ENCODE results near the gene KITLG.

Gene KITLG

DNA sequence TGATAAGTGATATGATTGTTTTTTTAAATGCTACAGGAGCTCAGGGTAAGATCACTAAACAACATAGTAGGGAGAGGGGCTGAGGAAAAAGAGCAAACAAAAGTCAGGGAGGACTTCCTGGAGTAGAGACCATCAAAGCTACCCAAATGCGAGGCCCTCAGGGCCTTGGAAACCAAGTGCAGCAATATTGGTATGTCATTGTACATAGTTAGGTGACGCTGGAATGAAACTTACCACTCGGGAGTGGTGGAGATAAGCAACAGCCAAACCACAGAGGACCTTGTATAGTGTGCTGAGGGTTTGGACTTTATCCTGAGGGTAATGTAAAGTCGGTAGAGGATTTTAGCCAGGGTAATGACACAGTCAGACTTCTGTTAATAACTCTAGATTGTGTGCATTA is 13.8 kb downstream of the KITLG start:
- no peak overlapping the region for H3K27ac ChIP-seq (ENCODE audit: low read depth, low read length)
- no peaks in the 10 kb centered on the region for H3K27me3 ChIP-seq (ENCODE audit: control insufficient read depth in 5 of 5, insufficient read depth in 4 of 5, low read length in 5 of 5)
- no peak overlapping the region for H3K9ac ChIP-seq (ENCODE audit: low read length in 5 of 5)
- H3K9me3 ChIP-seq (ENCODE audit: control insufficient read depth in 5 of 5, low read length in 5 of 5): no peaks in the 10 kb centered on the region
- peaks cover 0 to 5% (median 0%) of the 10 kb centered on the region in 5 donors for H3K4me1 ChIP-seq (ENCODE audit: control insufficient read depth in 5 of 5, insufficient read depth in 5 of 5, low read length in 5 of 5)
- no peak overlapping the region for H3K4me3 ChIP-seq (ENCODE audit: low read depth in 1 of 5, low read length in 5 of 5)
- H3K36me3 ChIP-seq (ENCODE audit: control insufficient read depth in 5 of 5, insufficient read depth in 5 of 5, low read length in 5 of 5): no peaks in the 10 kb centered on the region

- Histone ChIP-seq H3K27me3 (ENCODE audit: control insufficient read depth in 5 of 5, insufficient read depth in 4 of 5, low read length in 5 of 5) (no peaks in the 10 kb centered on the region), H3K36me3 (ENCODE audit: control insufficient read depth in 5 of 5, insufficient read depth in 5 of 5, low read length in 5 of 5) (no peaks in the 10 kb centered on the region), H3K9ac (ENCODE audit: low read length in 5 of 5) (no peak overlapping the region), H3K4me1 (ENCODE audit: control insufficient read depth in 5 of 5, insufficient read depth in 5 of 5, low read length in 5 of 5) (no peaks in the 10 kb centered on the region), H3K27ac (ENCODE audit: low read depth, low read length) (no peak overlapping the region), H3K4me3 (ENCODE audit: low read depth in 1 of 5, low read length in 5 of 5) (no peak overlapping the region), H3K9me3 (ENCODE audit: control insufficient read depth in 5 of 5, low read length in 5 of 5) (no peaks in the 10 kb centered on the region)
These were observed 17.3 kb downstream of the KITLG start for GRCh38 chr12:88562846-88563582.

DNA sequence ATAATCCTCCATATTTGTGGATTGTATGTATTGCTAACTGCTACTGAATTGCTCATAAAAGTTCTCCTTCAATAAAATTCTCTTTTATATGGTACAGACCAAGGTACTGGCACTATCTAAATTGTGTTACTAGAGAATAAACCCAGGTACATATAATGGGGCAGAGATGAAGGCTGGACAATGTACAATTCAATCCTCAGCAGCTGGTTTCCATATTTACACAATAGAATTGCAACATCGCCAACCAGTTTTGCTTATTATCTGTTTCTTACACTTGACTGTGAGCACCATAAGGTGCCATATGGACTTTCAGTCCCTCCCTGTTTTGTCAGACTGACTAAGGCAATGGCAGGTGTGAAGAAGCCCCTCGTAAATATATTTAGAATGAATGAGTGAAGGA is 18.1 kb downstream of the KITLG start:
- Histone ChIP-seq H3K9me3 (ENCODE audit: control insufficient read depth in 5 of 5, low read length in 5 of 5) (no peaks in the 10 kb centered on the region), H3K27ac (ENCODE audit: low read depth, low read length) (no peak overlapping the region), H3K36me3 (ENCODE audit: control insufficient read depth in 5 of 5, insufficient read depth in 5 of 5, low read length in 5 of 5) (no peaks in the 10 kb centered on the region), H3K4me3 (ENCODE audit: low read depth in 1 of 5, low read length in 5 of 5) (no peak overlapping the region), H3K9ac (ENCODE audit: low read length in 5 of 5) (no peak overlapping the region), H3K27me3 (ENCODE audit: control insufficient read depth in 5 of 5, insufficient read depth in 4 of 5, low read length in 5 of 5) (no peaks in the 10 kb centered on the region), H3K4me1 (ENCODE audit: control insufficient read depth in 5 of 5, insufficient read depth in 5 of 5, low read length in 5 of 5) (no peaks in the 10 kb centered on the region)

DNA sequence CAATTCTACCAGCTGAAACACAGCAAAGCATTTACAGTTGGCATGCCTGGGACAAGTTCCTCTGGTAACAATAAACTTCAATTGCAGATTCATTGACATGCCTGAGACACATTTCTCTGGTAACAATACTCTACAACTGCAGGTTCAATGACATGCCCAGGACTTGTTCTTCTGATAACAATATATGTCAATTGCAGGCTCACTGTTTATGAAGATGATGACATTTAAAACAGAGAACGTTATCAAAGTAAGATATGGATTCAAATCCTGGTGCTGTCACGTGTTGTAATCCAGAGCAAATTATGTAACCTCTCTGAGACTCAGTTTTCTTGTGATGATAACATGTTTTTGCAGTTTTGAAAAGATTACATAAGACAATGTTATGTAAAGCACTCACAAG is 20.5 kb downstream of the KITLG start:
- Histone ChIP-seq H3K36me3 (ENCODE audit: control insufficient read depth in 5 of 5, insufficient read depth in 5 of 5, low read length in 5 of 5) (no peaks in the 10 kb centered on the region), H3K27me3 (ENCODE audit: control insufficient read depth in 5 of 5, insufficient read depth in 4 of 5, low read length in 5 of 5) (no peaks in the 10 kb centered on the region), H3K27ac (ENCODE audit: low read depth, low read length) (no peak overlapping the region), H3K4me1 (ENCODE audit: control insufficient read depth in 5 of 5, insufficient read depth in 5 of 5, low read length in 5 of 5) (peaks cover 0 to 3% (median 0%) of the 10 kb centered on the region in 5 donors), H3K9ac (ENCODE audit: low read length in 5 of 5) (no peak overlapping the region), H3K4me3 (ENCODE audit: low read depth in 1 of 5, low read length in 5 of 5) (no peak overlapping the region), H3K9me3 (ENCODE audit: control insufficient read depth in 5 of 5, low read length in 5 of 5) (no peaks in the 10 kb centered on the region)

DNA sequence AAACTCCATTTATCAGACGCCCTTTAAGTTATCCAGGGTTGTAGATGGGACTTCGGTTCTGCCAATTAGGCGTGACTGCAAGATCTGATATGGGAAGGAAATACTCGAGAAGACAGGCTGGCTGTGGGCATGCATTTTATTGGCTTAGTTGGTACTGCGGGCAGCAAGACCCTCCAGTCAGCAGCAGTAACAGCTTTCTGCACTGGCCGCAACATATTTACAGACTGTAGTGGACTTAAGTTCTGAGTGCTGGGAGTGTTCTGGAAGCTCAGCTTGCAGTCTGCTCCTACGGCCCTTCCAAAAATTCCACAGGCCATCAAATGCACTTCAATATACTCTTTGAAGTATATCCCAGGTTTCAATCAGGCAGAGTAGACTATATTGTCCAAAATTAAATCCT is 21.1 kb downstream of the KITLG start:
- Histone ChIP-seq H3K36me3 (ENCODE audit: control insufficient read depth in 5 of 5, insufficient read depth in 5 of 5, low read length in 5 of 5) (no peaks in the 10 kb centered on the region), H3K27ac (ENCODE audit: low read depth, low read length) (no peak overlapping the region), H3K9ac (ENCODE audit: low read length in 5 of 5) (no peak overlapping the region), H3K27me3 (ENCODE audit: control insufficient read depth in 5 of 5, insufficient read depth in 4 of 5, low read length in 5 of 5) (no peaks in the 10 kb centered on the region), H3K4me1 (ENCODE audit: control insufficient read depth in 5 of 5, insufficient read depth in 5 of 5, low read length in 5 of 5) (peaks cover 0 to 9% (median 3%) of the 10 kb centered on the region in 5 donors), H3K4me3 (ENCODE audit: low read depth in 1 of 5, low read length in 5 of 5) (no peak overlapping the region), H3K9me3 (ENCODE audit: control insufficient read depth in 5 of 5, low read length in 5 of 5) (no peaks in the 10 kb centered on the region)

DNA sequence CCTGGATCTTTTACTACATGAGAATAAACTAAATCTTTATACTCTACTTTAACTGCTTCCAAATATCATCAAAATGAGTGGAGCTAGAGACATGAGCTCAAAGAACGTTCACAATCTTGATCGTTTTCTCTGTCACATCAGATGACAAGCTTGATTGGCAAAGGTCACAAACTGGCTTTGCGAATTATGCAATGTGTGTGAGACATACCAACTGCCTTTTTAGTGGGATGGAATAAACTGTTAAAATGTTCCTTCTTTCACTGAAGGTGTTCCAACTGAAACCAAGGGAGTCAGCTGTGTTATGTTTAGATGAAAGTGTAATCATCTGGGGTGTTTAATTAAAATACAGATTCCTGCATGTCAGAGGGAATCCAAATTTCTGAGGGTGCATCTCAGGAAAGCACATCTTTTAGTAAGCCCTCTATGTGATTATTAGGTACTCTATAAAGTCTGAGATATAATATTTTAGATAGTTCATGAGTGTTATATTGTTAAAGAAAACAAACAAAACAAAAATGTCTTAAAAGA is 21.9 kb downstream of the KITLG start:
- Histone ChIP-seq H3K36me3 (ENCODE audit: control insufficient read depth in 5 of 5, insufficient read depth in 5 of 5, low read length in 5 of 5) (no peaks in the 10 kb centered on the region), H3K9me3 (ENCODE audit: control insufficient read depth in 5 of 5, low read length in 5 of 5) (no peaks in the 10 kb centered on the region), H3K4me3 (ENCODE audit: low read depth in 1 of 5, low read length in 5 of 5) (no peak overlapping the region), H3K4me1 (ENCODE audit: control insufficient read depth in 5 of 5, insufficient read depth in 5 of 5, low read length in 5 of 5) (peaks cover 0 to 16% (median 9%) of the 10 kb centered on the region in 5 donors), H3K9ac (ENCODE audit: low read length in 5 of 5) (no peak overlapping the region), H3K27me3 (ENCODE audit: control insufficient read depth in 5 of 5, insufficient read depth in 4 of 5, low read length in 5 of 5) (no peaks in the 10 kb centered on the region), H3K27ac (ENCODE audit: low read depth, low read length) (no peak overlapping the region)

DNA sequence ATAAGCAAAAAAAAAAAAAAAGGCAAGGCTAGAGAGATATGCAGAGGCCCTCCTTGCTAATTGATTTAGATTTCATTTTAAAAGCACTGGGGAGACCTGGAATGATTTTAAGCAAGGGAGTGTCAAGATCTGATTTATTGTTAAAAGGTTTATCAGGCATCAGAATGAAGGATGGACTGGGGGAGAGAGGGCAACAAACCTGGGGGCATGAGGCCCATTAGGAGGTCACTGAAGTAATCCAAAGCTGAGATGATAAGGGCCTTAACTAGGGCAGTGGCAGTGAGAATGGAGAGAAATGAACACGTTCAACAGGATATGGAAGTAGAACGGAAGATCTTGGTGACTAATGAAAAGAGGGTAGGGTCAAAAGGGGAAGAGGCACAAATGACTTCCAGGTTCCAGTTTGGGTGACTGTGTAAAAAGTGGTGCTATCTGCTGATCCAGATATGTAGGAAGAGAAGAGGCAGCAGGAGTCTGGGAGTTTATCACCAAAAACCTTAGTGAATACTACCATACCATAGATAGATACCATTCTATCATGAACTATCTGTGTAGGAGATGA is 24.0 kb downstream of the KITLG start:
- H3K27me3 ChIP-seq (ENCODE audit: control insufficient read depth in 5 of 5, insufficient read depth in 4 of 5, low read length in 5 of 5): no peaks in the 10 kb centered on the region
- H3K4me1 ChIP-seq (ENCODE audit: control insufficient read depth in 5 of 5, insufficient read depth in 5 of 5, low read length in 5 of 5): peaks cover 0 to 24% (median 14%) of the 10 kb centered on the region in 5 donors
- no peak overlapping the region for H3K4me3 ChIP-seq (ENCODE audit: low read depth in 1 of 5, low read length in 5 of 5)
- H3K9ac ChIP-seq (ENCODE audit: low read length in 5 of 5): no peak overlapping the region
- no peaks in the 10 kb centered on the region for H3K9me3 ChIP-seq (ENCODE audit: control insufficient read depth in 5 of 5, low read length in 5 of 5)
- no peaks in the 10 kb centered on the region for H3K36me3 ChIP-seq (ENCODE audit: control insufficient read depth in 5 of 5, insufficient read depth in 5 of 5, low read length in 5 of 5)
- H3K27ac ChIP-seq (ENCODE audit: low read depth, low read length): no peak overlapping the region

GRCh38 chr12:88553941-88554658 is 26.2 kb downstream of the KITLG start:
- H3K9me3 ChIP-seq (ENCODE audit: control insufficient read depth in 5 of 5, low read length in 5 of 5): no peaks in the 10 kb centered on the region
- H3K4me3 ChIP-seq (ENCODE audit: low read depth in 1 of 5, low read length in 5 of 5): no peak overlapping the region
- H3K4me1 ChIP-seq (ENCODE audit: control insufficient read depth in 5 of 5, insufficient read depth in 5 of 5, low read length in 5 of 5): peaks cover 0 to 27% (median 14%) of the 10 kb centered on the region in 5 donors
- no peaks in the 10 kb centered on the region for H3K36me3 ChIP-seq (ENCODE audit: control insufficient read depth in 5 of 5, insufficient read depth in 5 of 5, low read length in 5 of 5)
- no peaks in the 10 kb centered on the region for H3K27me3 ChIP-seq (ENCODE audit: control insufficient read depth in 5 of 5, insufficient read depth in 4 of 5, low read length in 5 of 5)
- no peak overlapping the region for H3K27ac ChIP-seq (ENCODE audit: low read depth, low read length)
- no peak overlapping the region for H3K9ac ChIP-seq (ENCODE audit: low read length in 5 of 5)

DNA sequence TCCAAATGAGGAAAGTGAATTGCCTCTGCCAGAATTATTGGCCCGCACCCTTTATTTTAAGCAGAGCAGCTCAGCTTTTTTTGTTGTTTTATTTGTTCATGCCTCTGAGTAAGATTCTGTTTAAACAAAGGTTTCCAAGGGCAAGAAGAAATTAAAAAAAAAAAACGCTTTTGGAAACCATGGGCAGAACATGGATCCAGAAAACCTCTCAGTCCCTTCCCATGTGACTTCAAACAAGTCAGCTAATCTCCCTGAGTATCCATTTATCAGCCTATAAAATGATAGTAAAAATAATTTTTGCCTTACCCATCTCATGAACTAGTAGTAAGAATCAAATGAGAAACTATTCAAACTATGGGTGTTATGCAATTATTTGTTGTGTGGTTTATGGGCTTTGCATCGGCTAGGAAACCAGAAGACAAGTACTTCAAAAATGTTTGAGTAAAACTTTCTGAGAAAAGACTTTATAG is 27.6 kb downstream of the KITLG start:
- peaks cover 0 to 27% (median 14%) of the 10 kb centered on the region in 5 donors for H3K4me1 ChIP-seq (ENCODE audit: control insufficient read depth in 5 of 5, insufficient read depth in 5 of 5, low read length in 5 of 5)
- no peak overlapping the region for H3K4me3 ChIP-seq (ENCODE audit: low read depth in 1 of 5, low read length in 5 of 5)
- H3K27me3 ChIP-seq (ENCODE audit: control insufficient read depth in 5 of 5, insufficient read depth in 4 of 5, low read length in 5 of 5): no peaks in the 10 kb centered on the region
- no peaks in the 10 kb centered on the region for H3K9me3 ChIP-seq (ENCODE audit: control insufficient read depth in 5 of 5, low read length in 5 of 5)
- H3K27ac ChIP-seq (ENCODE audit: low read depth, low read length): no peak overlapping the region
- H3K36me3 ChIP-seq (ENCODE audit: control insufficient read depth in 5 of 5, insufficient read depth in 5 of 5, low read length in 5 of 5): no peaks in the 10 kb centered on the region
- no peak overlapping the region for H3K9ac ChIP-seq (ENCODE audit: low read length in 5 of 5)

- Histone ChIP-seq H3K9ac (ENCODE audit: low read length in 5 of 5) (no peak overlapping the region), H3K27me3 (ENCODE audit: control insufficient read depth in 5 of 5, insufficient read depth in 4 of 5, low read length in 5 of 5) (no peaks in the 10 kb centered on the region), H3K9me3 (ENCODE audit: control insufficient read depth in 5 of 5, low read length in 5 of 5) (no peaks in the 10 kb centered on the region), H3K4me1 (ENCODE audit: control insufficient read depth in 5 of 5, insufficient read depth in 5 of 5, low read length in 5 of 5) (peaks cover 0 to 31% (median 14%) of the 10 kb centered on the region in 5 donors), H3K27ac (ENCODE audit: low read depth, low read length) (no peak overlapping the region), H3K36me3 (ENCODE audit: control insufficient read depth in 5 of 5, insufficient read depth in 5 of 5, low read length in 5 of 5) (peaks cover 0 to 5% (median 0%) of the 10 kb centered on the region in 5 donors), H3K4me3 (ENCODE audit: low read depth in 1 of 5, low read length in 5 of 5) (no peak overlapping the region)
These were observed 30.3 kb downstream of the KITLG start for GRCh38 chr12:88549929-88550328.

Data from subcutaneous abdominal adipose tissue (tissue), 5 donors.